T47D (cell line): ENCODE data around the gene XKR3.
"Not testable (repeated sequence)": the region's sequence is repeated elsewhere in the genome, so short reads cannot be mapped to it uniquely, and the experiment has no call there.

Experiments
- DNase-seq, 2 experiments: peaks; one replicate each; pipeline versions ENCODE4 v3.0.0 to v3.0.0-alpha.2; 2011 to 2012; ENCODE audit warnings: low read depth in 1 of 2, low spot score in 1 of 2
- JUND ChIP-seq: IDR thresholded peaks from 2 replicates; pipeline ENCODE4 v1.6.1; 2012; ENCODE audit warnings: low read depth
- in situ Hi-C: cut with HindIII; loops from 2 replicates; pipeline ENCODE4 v1.10.0; 2016; ENCODE audit warnings: low sequenced_read_pairs, low pct_unique_long_range_greater_than_20kb

The XKR3 gene

DNA sequence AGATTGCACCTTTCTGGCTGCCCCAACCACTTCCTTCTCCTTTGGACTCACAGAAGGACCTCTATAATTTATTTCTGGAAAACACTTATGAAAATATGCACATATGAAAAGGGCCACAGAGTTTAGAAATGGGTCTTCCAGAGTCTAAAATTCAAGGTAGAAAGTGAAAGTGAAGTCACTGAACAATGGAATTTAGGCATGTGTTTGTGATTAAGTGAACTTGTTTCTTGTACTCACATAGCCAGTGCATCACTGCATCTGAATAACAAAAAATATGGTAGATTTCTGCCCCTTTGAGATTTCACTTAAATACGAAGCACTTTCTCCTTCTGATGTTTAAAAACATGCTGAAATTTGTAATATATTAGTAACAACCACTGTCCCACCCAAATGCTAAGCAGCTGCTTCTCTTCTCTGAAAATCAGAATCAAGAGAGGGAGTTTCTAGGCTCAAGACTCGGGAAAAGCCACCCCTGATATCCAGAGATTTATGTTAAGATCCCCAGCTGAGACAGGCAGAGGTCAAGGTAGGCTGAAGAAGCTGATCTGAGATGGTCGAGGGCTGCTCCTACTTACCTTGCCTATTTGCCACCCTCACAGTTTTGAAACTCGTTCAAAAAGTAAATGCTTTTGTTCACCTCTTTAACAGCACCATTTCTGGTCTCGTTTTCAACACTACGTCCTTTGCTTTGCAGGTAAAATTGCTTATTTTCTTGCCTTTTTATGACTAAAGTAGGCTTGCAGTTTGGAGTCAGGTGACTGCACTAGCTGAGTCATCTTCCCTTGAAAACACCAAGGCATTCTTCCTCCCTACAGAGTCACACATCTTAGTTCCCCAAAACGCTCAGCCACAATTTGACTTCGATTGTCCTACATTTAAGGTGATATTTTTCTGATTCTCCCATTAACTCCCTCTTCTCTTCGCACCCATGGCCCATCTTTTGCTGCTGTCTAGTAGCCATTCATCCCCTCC is at the start of gene XKR3:
Gene XKR3, minus strand, starts transcription at position 696 of the 972 bp plus-strand sequence. CDS start 17,338 bp downstream, outside the sequence.
- no peak for TF ChIP-seq JUND
- peak in 1 of 2 experiments; percentile 30 for DNase-seq
- in situ Hi-C loops, result no loop called here

DNA sequence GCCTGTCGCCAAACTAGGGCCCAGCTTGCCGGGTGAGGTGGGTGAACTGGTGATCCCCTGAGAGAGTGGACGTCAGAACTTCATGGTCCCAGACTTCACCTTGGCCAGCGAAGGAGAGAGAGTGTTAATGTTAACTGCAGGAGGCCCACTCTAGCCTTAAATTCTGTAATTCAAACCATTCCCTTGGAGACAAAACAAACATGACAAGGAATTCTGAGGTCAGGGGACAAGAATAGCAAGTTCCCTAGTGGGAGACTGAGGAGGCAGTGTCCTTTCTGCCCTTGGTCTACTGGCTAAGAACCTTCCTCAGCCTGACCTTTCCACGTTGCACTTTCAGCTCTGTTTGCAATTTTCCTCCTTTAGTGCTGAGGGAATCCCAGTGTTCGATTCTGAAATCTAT is 44.4 kb upstream of the XKR3 start:
- DNase-seq, in situ Hi-C loops: not testable (repeated sequence)

DNA sequence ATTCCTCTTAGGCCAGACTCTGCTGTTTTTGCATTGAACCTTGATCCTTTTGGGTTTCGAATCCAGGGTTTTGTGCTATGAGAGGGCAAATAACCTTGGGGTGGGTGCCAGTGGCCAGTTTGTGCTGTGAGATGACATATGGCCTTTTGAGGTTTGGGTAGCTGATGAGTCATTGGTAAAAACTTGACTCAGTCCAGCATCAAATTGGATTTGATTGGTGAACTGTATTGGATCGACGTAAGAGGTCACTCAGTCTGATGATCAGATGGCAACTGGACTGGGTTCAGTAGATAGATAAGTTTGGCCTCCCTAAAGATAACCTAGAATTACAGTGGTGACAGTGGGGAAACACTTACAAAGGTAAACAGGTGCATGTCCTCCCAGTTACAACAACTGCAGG is 41.0 kb upstream of the XKR3 start:
- TF ChIP-seq JUND, result no peak
- in situ Hi-C loops, result no loop called here
- DNase-seq, result no peak

DNA sequence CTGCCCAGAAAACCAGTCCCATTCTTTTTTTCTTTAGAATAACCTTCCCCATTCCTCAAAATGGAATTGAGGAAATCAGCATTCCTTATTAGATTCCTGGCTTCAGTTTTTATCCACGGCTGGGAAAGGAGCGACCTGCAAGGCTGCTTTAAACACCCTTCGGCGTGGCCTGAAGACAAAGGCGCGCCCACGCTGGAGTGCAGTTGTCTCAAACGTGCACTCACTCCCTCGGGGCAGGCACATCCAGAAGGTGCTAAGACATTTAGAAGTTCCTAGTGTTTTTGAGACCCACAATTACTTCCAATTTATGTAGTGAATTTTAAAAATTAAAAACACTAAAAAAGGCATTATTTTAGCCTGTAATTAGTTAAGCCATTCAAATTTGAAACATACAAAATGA is 31.6 kb upstream of the XKR3 start:
- DNase-seq, in situ Hi-C loops: not testable (repeated sequence)

DNA sequence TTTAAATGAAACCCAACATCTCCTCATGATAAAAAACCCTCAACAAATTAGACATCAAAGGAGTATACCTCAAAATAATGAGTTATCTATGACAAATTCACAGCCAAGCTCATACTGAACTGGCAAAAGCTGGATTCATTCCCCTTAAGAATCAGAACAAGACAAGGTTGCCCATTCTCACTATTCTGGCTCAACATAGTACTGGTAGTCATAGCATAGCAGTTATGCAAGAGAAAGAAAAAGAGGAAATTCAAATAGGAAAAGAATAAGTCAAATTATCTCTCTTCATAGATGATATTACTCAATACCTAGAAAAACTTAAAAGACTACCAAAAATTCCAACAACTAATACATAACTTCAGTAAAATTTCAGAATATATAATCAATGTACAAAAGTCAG is 29.4 kb upstream of the XKR3 start:
- no peak for DNase-seq
- in situ Hi-C loops, result no loop called here

DNA sequence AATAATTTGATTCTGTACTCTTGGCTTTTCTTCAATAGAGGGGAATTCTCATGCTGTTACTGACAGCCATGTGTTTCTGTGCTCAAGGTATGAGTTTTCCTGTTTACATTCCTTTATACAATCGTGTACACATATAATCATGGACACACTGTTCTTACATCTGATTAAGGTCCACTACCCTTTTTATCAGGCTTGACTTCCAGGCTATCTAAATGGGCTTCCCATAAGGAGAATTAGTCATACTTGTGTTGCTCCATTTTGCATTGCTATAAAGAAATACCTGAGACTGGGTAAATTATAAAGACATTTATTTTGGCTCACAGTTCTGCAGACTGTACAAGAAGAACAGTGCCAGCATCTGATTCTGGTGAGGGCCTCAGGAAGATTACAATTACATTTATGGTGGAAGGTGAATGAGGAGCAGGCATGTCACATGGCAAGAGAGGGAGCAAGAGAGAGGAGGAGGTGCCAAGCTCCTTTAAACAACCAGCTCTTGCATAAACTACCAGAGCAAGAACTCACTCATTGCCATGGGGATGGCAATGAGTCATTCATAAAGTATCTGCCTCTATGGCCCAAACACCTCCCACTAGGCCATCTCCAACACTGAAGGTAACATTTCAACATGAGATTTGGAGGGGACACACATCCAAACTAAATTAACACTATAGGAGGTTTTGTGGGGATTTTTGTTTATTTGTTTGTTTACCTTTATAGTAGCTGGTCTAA is 26.2 kb upstream of the XKR3 start:
- DNase-seq, result peak in 1 of 2 experiments; percentile 47
- in situ Hi-C loops, result not testable (repeated sequence)

More for the DNA sequence above, 29.4 kb upstream of the XKR3 start:
- no peak for TF ChIP-seq JUND

DNA sequence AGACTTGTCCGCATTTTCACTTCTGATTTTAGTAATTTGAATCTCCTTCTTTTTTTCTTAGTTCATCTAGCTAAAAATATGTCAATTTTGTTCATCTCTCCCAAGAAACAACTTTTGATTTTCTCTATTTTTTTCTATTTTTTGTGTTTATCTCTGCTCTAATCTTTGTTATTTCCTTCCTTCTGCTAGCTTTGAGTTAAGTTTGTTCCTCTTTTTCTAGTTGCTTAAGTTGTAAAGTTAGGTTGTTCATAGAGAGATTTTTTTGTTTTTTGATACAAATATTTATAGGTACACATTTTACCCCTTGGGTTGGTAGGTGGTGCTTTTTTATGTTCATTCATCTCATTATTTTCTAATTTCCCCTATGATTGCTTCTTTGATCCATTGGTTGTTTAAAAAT is 22.1 kb upstream of the XKR3 start:
- in situ Hi-C loops, result no loop called here
- DNase-seq, result no peak
- no peak for TF ChIP-seq JUND

DNA sequence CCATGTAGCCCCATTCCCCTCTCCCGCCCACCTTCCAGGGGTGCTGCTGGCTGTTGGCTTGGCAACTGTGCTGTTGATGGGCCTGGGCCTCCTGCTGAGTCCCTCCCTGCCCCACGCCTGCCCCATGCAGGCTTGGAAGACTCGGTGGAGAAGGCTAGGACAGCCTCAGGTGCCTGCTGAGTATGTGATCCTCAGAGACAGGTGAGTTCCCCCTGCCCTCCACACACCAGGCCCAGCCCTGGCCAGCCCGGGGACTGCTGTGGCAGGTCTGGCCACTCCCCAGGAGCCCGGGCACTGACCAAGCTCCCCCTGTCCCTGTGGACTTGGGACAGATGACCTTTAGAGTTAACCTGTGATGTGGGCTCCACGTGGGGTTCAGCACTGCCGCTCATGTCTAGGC is 20.7 kb upstream of the XKR3 start:
- no peak for TF ChIP-seq JUND
- in situ Hi-C loops, result no loop called here
- no peak for DNase-seq

DNA sequence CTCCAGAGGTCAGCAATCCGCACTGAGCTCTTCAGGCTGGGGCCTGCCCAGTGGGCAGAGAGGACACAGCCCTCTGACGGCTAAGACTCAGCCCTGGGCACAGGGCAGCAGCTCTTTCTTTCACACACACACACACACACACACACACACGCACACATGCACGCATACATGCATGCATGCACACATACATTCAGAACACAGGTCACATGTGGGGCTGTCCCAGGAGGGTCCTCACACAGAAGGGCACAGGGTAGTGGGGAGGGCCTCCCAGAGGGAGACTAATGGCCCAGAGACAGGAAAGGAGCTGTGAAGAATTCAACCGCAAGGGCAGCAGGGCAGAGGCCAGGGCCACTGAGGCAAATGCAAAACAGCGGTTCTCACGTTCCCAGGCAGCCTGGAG is 20.3 kb upstream of the XKR3 start:
- TF ChIP-seq JUND, result no peak
- in situ Hi-C loops, result no loop called here
- DNase-seq, result no peak

DNA sequence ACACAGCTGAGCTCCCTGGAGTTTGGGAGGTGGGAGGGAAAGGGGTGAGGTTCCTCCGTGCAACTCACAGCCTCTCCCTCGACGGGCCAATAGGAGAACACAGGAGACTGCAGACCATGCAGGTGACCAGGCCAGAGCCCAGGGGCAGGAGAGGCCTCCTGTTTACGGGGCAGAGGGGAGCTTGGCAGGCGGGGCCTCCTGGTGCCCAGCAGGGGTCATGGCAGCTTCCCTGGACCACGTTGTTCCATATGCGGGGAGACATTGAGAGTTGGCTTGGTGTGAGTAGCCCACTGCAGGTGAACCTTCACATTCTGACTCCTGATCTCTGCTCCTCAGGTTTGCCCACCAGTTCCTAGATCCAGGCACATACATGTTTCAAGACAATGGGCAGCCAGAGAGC is 19.3 kb upstream of the XKR3 start:
- in situ Hi-C loops, result no loop called here
- TF ChIP-seq JUND, result no peak
- DNase-seq, result no peak

DNA sequence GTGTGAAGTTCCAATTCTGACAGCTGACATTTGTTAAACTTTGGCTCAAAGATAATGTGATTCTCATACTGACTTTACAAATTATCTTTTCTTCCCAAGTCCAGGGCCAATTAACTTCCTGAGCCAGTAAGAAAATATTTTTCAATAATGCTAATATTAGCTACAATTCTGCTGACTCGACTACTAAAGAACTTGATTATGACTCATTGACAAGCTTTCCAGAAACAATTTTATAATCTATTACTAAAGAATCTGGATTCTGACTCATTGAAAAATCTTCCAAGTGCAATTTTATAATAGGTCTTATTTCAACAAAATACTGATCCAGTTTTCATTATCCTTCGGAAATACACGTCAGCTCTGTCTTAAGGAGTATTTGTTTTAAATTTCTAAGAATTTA is 12.9 kb upstream of the XKR3 start:
- TF ChIP-seq JUND, result no peak
- no peak for DNase-seq
- in situ Hi-C loops, result no loop called here

DNA sequence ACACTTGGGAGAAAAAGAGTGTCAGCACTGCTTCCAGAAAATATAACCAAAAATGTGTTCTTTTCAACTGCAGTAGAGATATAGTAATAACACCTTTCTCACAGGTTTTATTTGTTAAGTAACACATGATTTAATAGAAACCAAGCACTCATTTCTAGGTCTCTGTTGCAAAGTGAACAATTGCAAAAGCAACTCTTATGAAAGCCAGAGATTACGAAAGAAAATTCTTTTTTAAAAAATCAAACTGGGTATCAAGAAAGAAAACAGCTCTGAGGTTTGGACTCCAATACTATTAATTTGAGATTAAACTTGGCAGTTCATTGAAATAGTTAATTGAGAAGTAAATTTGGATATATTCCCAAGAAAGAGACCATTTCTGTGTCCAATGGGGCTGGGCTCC is 9.8 kb upstream of the XKR3 start:
- in situ Hi-C loops, result no loop called here
- no peak for TF ChIP-seq JUND
- DNase-seq, result no peak

DNA sequence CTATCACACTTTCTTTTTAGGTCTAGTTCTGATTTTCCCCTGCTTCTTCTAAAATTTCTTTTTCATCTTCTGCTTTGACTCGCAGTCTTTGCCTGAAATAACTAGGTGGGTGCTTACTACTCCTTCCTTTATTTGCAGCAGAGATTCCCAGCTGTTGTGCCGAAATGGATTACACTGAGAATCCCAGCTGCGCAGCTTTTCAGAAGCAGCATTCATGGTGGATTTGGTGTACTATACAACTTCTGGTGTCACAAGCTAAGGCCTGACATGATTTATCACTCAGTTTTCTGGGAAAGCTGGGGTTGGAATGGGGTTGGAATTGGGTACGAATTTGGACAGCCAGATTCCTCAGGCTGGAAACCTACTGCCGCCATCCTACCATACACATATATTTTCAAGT is 6.0 kb upstream of the XKR3 start:
- in situ Hi-C loops, result no loop called here
- TF ChIP-seq JUND, result no peak
- DNase-seq, result no peak
